Stimulated activated CD4-positive, alpha-beta T cell treated with anti-CD3 and anti-CD28 coated beads, TNF-alpha, amount 100 ng/mL, for 24 hours (primary cell): ENCODE measurements around the gene HIVEP1.
"Not testable (repeated sequence)": the region's sequence is repeated elsewhere in the genome, so short reads cannot be mapped to it uniquely, and the experiment has no call there.

ENCODE experiments used
- DNase-seq, 3 experiments: peaks; one replicate each; pipeline ENCODE4 v3.0.0-alpha.2; 2020; ENCODE audit warnings: low read depth in 3 of 3

HIVEP1 gene

GRCh38 chr6:12158686-12159415 lies 146.7 kb downstream of the HIVEP1 start:
- DNase-seq = no peak

- DNase-seq = no peak
Measured at GRCh38 chr6:12160326-12160725, 148.2 kb downstream of the HIVEP1 start.

GRCh38 chr6:12162213-12162612 lies 150.1 kb downstream of the HIVEP1 start:
- DNase-seq = no peak

GRCh38 chr6:12163149-12163548 lies 151.0 kb downstream of the HIVEP1 start:
- peak in 1 of 3 experiments; percentile 7 for DNase-seq

- DNase-seq = no peak
Measured at GRCh38 chr6:12163744-12164507, 151.8 kb downstream of the HIVEP1 start.

GRCh38 chr6:12164508-12164770 lies 152.3 kb downstream of the HIVEP1 start:
- no peak for DNase-seq

- DNase-seq = no peak
Measured at GRCh38 chr6:12165297-12165696, 153.2 kb downstream of the HIVEP1 start.

- DNase-seq = no peak
Measured at GRCh38 chr6:12165722-12166280, 153.7 kb downstream of the HIVEP1 start.

GRCh38 chr6:12169377-12169776 lies 157.3 kb downstream of the HIVEP1 start:
- DNase-seq = no peak

- no peak for DNase-seq
Measured at GRCh38 chr6:12170351-12171092, 158.4 kb downstream of the HIVEP1 start.

- DNase-seq = no peak
Measured at GRCh38 chr6:12171717-12172116, 159.6 kb downstream of the HIVEP1 start.

- DNase-seq = no peak
Measured at GRCh38 chr6:12172572-12172971, 160.5 kb downstream of the HIVEP1 start.

GRCh38 chr6:12173181-12173580 lies 161.1 kb downstream of the HIVEP1 start:
- no peak for DNase-seq

- DNase-seq = no peak
Measured at GRCh38 chr6:12173661-12174060, 161.5 kb downstream of the HIVEP1 start.

GRCh38 chr6:12174878-12175277 lies 162.8 kb downstream of the HIVEP1 start:
- DNase-seq = no peak

GRCh38 chr6:12175626-12176025 lies 163.5 kb downstream of the HIVEP1 start:
- no peak for DNase-seq

- not testable (repeated sequence) for DNase-seq
Measured at GRCh38 chr6:12176782-12177181, 164.7 kb downstream of the HIVEP1 start.

GRCh38 chr6:12178521-12178920 lies 166.4 kb downstream of the HIVEP1 start:
- no peak for DNase-seq

- no peak for DNase-seq
Measured at GRCh38 chr6:12181481-12181880, 169.4 kb downstream of the HIVEP1 start.

- no peak for DNase-seq
Measured at GRCh38 chr6:12182676-12183075, 170.6 kb downstream of the HIVEP1 start.

- no peak for DNase-seq
Measured at GRCh38 chr6:12185081-12185673, 173.1 kb downstream of the HIVEP1 start.

- DNase-seq = no peak
Measured at GRCh38 chr6:12186528-12186927, 174.4 kb downstream of the HIVEP1 start.
